Measurements from ENCODE around the gene SH3PXD2B.

SH3PXD2B gene

GRCh38 chr5:172454358-172455086 is at the start of gene SH3PXD2B:
Gene SH3PXD2B (minus strand): TSS chr5:172454525. CDS start chr5:172454352, 173 bp downstream.
- H3K4me1 Mint-ChIP-seq = peaks cover 7% of the 10 kb centered on the region

GRCh38 chr5:172502969-172503368 is 48.6 kb upstream of the SH3PXD2B start:
- ATAC-seq (replicated peaks; ENCODE audit: extremely low read depth, poor library complexity, severe bottlenecking) (no peak), DNase-seq (ENCODE audit: low spot score in 2 of 2) (peak in 1 of 2 donors; percentile 0)
- H3K4me1 Mint-ChIP-seq = no peaks in the 10 kb centered on the region
- H3K36me3 Mint-ChIP-seq (ENCODE audit: insufficient read depth) = no peaks in the 10 kb centered on the region
- peaks cover 48% of the 10 kb centered on the region for H3K27me3 Mint-ChIP-seq
- H3K9me3 Mint-ChIP-seq = no peaks in the 10 kb centered on the region
- no peak overlapping the region for H3K4me3 Mint-ChIP-seq
- H3K27ac Mint-ChIP-seq (ENCODE audit: low read depth) = no peak overlapping the region

More at GRCh38 chr5:172454358-172455086, at the start of gene SH3PXD2B:
- DNase-seq (ENCODE audit: low spot score in 2 of 2) (no peak), ATAC-seq (replicated peaks; ENCODE audit: extremely low read depth, poor library complexity, severe bottlenecking) (peak; percentile 53)
- peaks cover 83% of the 10 kb centered on the region for H3K27me3 Mint-ChIP-seq
- H3K9me3 Mint-ChIP-seq = no peaks in the 10 kb centered on the region
- H3K4me3 Mint-ChIP-seq = peak within 1 kb of the TSS; percentile 88
- H3K27ac Mint-ChIP-seq (ENCODE audit: low read depth) = no peak within 1 kb of the TSS
- peaks cover 2% of the 10 kb centered on the region for H3K36me3 Mint-ChIP-seq (ENCODE audit: insufficient read depth)

- Mint-ChIP-seq H3K4me3 (no peak overlapping the region), H3K4me1 (no peaks in the 10 kb centered on the region), H3K36me3 (ENCODE audit: insufficient read depth) (no peaks in the 10 kb centered on the region), H3K9me3 (no peaks in the 10 kb centered on the region), H3K27me3 (peaks cover 48% of the 10 kb centered on the region), H3K27ac (ENCODE audit: low read depth) (no peak overlapping the region)
- no peak for ATAC-seq (replicated peaks; ENCODE audit: extremely low read depth, poor library complexity, severe bottlenecking)
- no peak for DNase-seq (ENCODE audit: low spot score in 2 of 2)
These were observed 48.1 kb upstream of the SH3PXD2B start for GRCh38 chr5:172502410-172502809.

- ATAC-seq (replicated peaks; ENCODE audit: extremely low read depth, poor library complexity, severe bottlenecking) (no peak), DNase-seq (ENCODE audit: low spot score in 2 of 2) (peak in 1 of 2 donors; percentile 6)
- Mint-ChIP-seq H3K4me3 (no peak overlapping the region), H3K9me3 (no peaks in the 10 kb centered on the region), H3K4me1 (no peaks in the 10 kb centered on the region), H3K27me3 (peaks cover 48% of the 10 kb centered on the region), H3K27ac (ENCODE audit: low read depth) (no peak overlapping the region), H3K36me3 (ENCODE audit: insufficient read depth) (no peaks in the 10 kb centered on the region)
These were observed 47.5 kb upstream of the SH3PXD2B start for GRCh38 chr5:172501708-172502320.

GRCh38 chr5:172499287-172499686 is 45.0 kb upstream of the SH3PXD2B start:
- ATAC-seq (replicated peaks; ENCODE audit: extremely low read depth, poor library complexity, severe bottlenecking) (no peak), DNase-seq (ENCODE audit: low spot score in 2 of 2) (peak in 1 of 2 donors; percentile 2)
- no peak overlapping the region for H3K4me3 Mint-ChIP-seq
- H3K36me3 Mint-ChIP-seq (ENCODE audit: insufficient read depth) = no peaks in the 10 kb centered on the region
- no peaks in the 10 kb centered on the region for H3K9me3 Mint-ChIP-seq
- peaks cover 44% of the 10 kb centered on the region for H3K27me3 Mint-ChIP-seq
- H3K4me1 Mint-ChIP-seq = no peaks in the 10 kb centered on the region
- H3K27ac Mint-ChIP-seq (ENCODE audit: low read depth) = no peak overlapping the region

- no peak overlapping the region for H3K4me3 Mint-ChIP-seq
- ATAC-seq (replicated peaks; ENCODE audit: extremely low read depth, poor library complexity, severe bottlenecking) = no peak
- H3K27me3 Mint-ChIP-seq = peaks cover 51% of the 10 kb centered on the region
- H3K36me3 Mint-ChIP-seq (ENCODE audit: insufficient read depth) = no peaks in the 10 kb centered on the region
- DNase-seq (ENCODE audit: low spot score in 2 of 2) = peak in 1 of 2 donors; percentile 2
- no peaks in the 10 kb centered on the region for H3K4me1 Mint-ChIP-seq
- no peak overlapping the region for H3K27ac Mint-ChIP-seq (ENCODE audit: low read depth)
- no peaks in the 10 kb centered on the region for H3K9me3 Mint-ChIP-seq
These were observed 44.3 kb upstream of the SH3PXD2B start for GRCh38 chr5:172498431-172499129.

- DNase-seq (ENCODE audit: low spot score in 2 of 2) (peak; percentile 1 to 4), ATAC-seq (replicated peaks; ENCODE audit: extremely low read depth, poor library complexity, severe bottlenecking) (no peak)
- H3K36me3 Mint-ChIP-seq (ENCODE audit: insufficient read depth) = no peaks in the 10 kb centered on the region
- H3K27me3 Mint-ChIP-seq = peaks cover 56% of the 10 kb centered on the region
- H3K4me3 Mint-ChIP-seq = no peak overlapping the region
- no peaks in the 10 kb centered on the region for H3K4me1 Mint-ChIP-seq
- no peaks in the 10 kb centered on the region for H3K9me3 Mint-ChIP-seq
- H3K27ac Mint-ChIP-seq (ENCODE audit: low read depth) = no peak overlapping the region
These were observed 43.4 kb upstream of the SH3PXD2B start for GRCh38 chr5:172497591-172498255.

- H3K9me3 Mint-ChIP-seq = no peaks in the 10 kb centered on the region
- H3K27ac Mint-ChIP-seq (ENCODE audit: low read depth) = no peak overlapping the region
- no peaks in the 10 kb centered on the region for H3K4me1 Mint-ChIP-seq
- H3K4me3 Mint-ChIP-seq = no peak overlapping the region
- DNase-seq (ENCODE audit: low spot score in 2 of 2) (peak; percentile 2 to 6), ATAC-seq (replicated peaks; ENCODE audit: extremely low read depth, poor library complexity, severe bottlenecking) (no peak)
- H3K27me3 Mint-ChIP-seq = peaks cover 58% of the 10 kb centered on the region
- no peaks in the 10 kb centered on the region for H3K36me3 Mint-ChIP-seq (ENCODE audit: insufficient read depth)
These were observed 42.5 kb upstream of the SH3PXD2B start for GRCh38 chr5:172496671-172497371.

GRCh38 chr5:172494630-172495505 is 40.5 kb upstream of the SH3PXD2B start:
- H3K4me3 Mint-ChIP-seq = no peak overlapping the region
- H3K4me1 Mint-ChIP-seq = no peaks in the 10 kb centered on the region
- no peaks in the 10 kb centered on the region for H3K36me3 Mint-ChIP-seq (ENCODE audit: insufficient read depth)
- DNase-seq (ENCODE audit: low spot score in 2 of 2) (peak in 1 of 2 donors; percentile 2), ATAC-seq (replicated peaks; ENCODE audit: extremely low read depth, poor library complexity, severe bottlenecking) (no peak)
- H3K27me3 Mint-ChIP-seq = peaks cover 75% of the 10 kb centered on the region
- no peak overlapping the region for H3K27ac Mint-ChIP-seq (ENCODE audit: low read depth)
- H3K9me3 Mint-ChIP-seq = no peaks in the 10 kb centered on the region

GRCh38 chr5:172493906-172494305 is 39.6 kb upstream of the SH3PXD2B start:
- H3K27ac Mint-ChIP-seq (ENCODE audit: low read depth) = no peak overlapping the region
- no peaks in the 10 kb centered on the region for H3K36me3 Mint-ChIP-seq (ENCODE audit: insufficient read depth)
- H3K27me3 Mint-ChIP-seq = peaks cover 83% of the 10 kb centered on the region
- H3K4me3 Mint-ChIP-seq = no peak overlapping the region
- no peak for DNase-seq (ENCODE audit: low spot score in 2 of 2)
- ATAC-seq (replicated peaks; ENCODE audit: extremely low read depth, poor library complexity, severe bottlenecking) = no peak
- H3K9me3 Mint-ChIP-seq = no peaks in the 10 kb centered on the region
- H3K4me1 Mint-ChIP-seq = no peaks in the 10 kb centered on the region

- ATAC-seq (replicated peaks; ENCODE audit: extremely low read depth, poor library complexity, severe bottlenecking) (no peak), DNase-seq (ENCODE audit: low spot score in 2 of 2) (no peak)
- Mint-ChIP-seq H3K27me3 (peaks cover 83% of the 10 kb centered on the region), H3K4me1 (no peaks in the 10 kb centered on the region), H3K4me3 (no peak overlapping the region), H3K9me3 (no peaks in the 10 kb centered on the region), H3K27ac (ENCODE audit: low read depth) (no peak overlapping the region), H3K36me3 (ENCODE audit: insufficient read depth) (no peaks in the 10 kb centered on the region)
These were observed 39.1 kb upstream of the SH3PXD2B start for GRCh38 chr5:172493461-172493860.

Data from central memory CD8-positive, alpha-beta T cell (primary cell).